GM19043 (cell line): ENCODE data around the gene TFB1M.
"Not testable (repeated sequence)": the region's sequence is repeated elsewhere in the genome, so short reads cannot be mapped to it uniquely, and the experiment has no call there.

Source experiments
- ATAC-seq: cut with Tn5 transposase; IDR thresholded peaks from one replicate; pipeline ENCODE4 v1.9.1; 2021; ENCODE audit warnings: low read depth; ENCODE audit not compliant: unreplicated experiment

TFB1M gene

GRCh38 chr6:155314092-155314772 is at the start of gene TFB1M:
Gene TFB1M, minus strand, starts transcription at chr6:155314484. Its CDS starts 56 bp downstream, at chr6:155314428.
- peak; percentile 91 for ATAC-seq

GRCh38 chr6:155364021-155364420 is 49.7 kb upstream of the TFB1M start:
- ATAC-seq = not testable (repeated sequence)

- ATAC-seq = not testable (repeated sequence)
Observed at GRCh38 chr6:155362968-155363632, 48.8 kb upstream of the TFB1M start.

- ATAC-seq = no peak
Observed at GRCh38 chr6:155354167-155354566, 39.9 kb upstream of the TFB1M start.

- ATAC-seq = no peak
Observed at GRCh38 chr6:155352811-155353210, 38.5 kb upstream of the TFB1M start.

GRCh38 chr6:155352130-155352420 is 37.8 kb upstream of the TFB1M start:
- ATAC-seq = no peak

- peak; percentile 97 for ATAC-seq
Observed at GRCh38 chr6:155351273-155352129, 37.2 kb upstream of the TFB1M start.

GRCh38 chr6:155349956-155350355 is 35.7 kb upstream of the TFB1M start:
- ATAC-seq = no peak

- ATAC-seq = no peak
Observed at GRCh38 chr6:155349129-155349528, 34.8 kb upstream of the TFB1M start.

- no peak for ATAC-seq
Observed at GRCh38 chr6:155347800-155348199, 33.5 kb upstream of the TFB1M start.

GRCh38 chr6:155346957-155347356 is 32.7 kb upstream of the TFB1M start:
- ATAC-seq = no peak

GRCh38 chr6:155344341-155345006 is 30.2 kb upstream of the TFB1M start:
- no peak for ATAC-seq

- ATAC-seq = no peak
Observed at GRCh38 chr6:155341130-155341828, 27.0 kb upstream of the TFB1M start.

GRCh38 chr6:155340464-155341129 is 26.3 kb upstream of the TFB1M start:
- no peak for ATAC-seq

- not testable (repeated sequence) for ATAC-seq
Observed at GRCh38 chr6:155339929-155340328, 25.6 kb upstream of the TFB1M start.

- not testable (repeated sequence) for ATAC-seq
Observed at GRCh38 chr6:155338237-155338636, 24.0 kb upstream of the TFB1M start.

GRCh38 chr6:155335265-155335664 is 21.0 kb upstream of the TFB1M start:
- ATAC-seq = no peak

GRCh38 chr6:155334073-155334472 is 19.8 kb upstream of the TFB1M start:
- not testable (repeated sequence) for ATAC-seq

- ATAC-seq = peak; percentile 71
Observed at GRCh38 chr6:155333414-155333813, 19.1 kb upstream of the TFB1M start.

GRCh38 chr6:155330922-155331321 is 16.6 kb upstream of the TFB1M start:
- no peak for ATAC-seq
